Fibroblast of lung (primary cell): ENCODE results near the gene SAP25. TPM values are rescaled to one million over a fixed set of nuclear protein-coding genes. Genes with fewer than 3 reads are reported as not detected.
A peak's percentile ranks its signal among the peaks of the same experiment; 100 is the strongest.
"Not testable (repeated sequence)": the region's sequence is repeated elsewhere in the genome, so short reads cannot be mapped to it uniquely, and the experiment has no call there.

Experiments used
- DNase-seq, 2 donors: peaks; one replicate each; pipeline versions ENCODE4 v3.0.0 to v3.0.0-alpha.2; 2010; ENCODE audit warnings: low read depth in 2 of 2
- H2AFZ ChIP-seq: 2 replicates; pipeline ENCODE4 v1.5.1; 2012; ENCODE audit warnings: low read length, control low read depth, inconsistent platforms
- H3K27ac ChIP-seq: 2 replicates; pipeline ENCODE4 v1.5.1; 2011; ENCODE audit warnings: low read length, control low read depth; ENCODE audit not compliant: insufficient read depth
- H3K27me3 ChIP-seq: 2 replicates; pipeline ENCODE4 v1.5.1; 2011; ENCODE audit warnings: mild to moderate bottlenecking, low read length; ENCODE audit not compliant: control insufficient read depth, insufficient read depth
- H3K36me3 ChIP-seq: 2 replicates; pipeline ENCODE4 v1.5.1; 2011; ENCODE audit warnings: low read length; ENCODE audit not compliant: control insufficient read depth, insufficient read depth
- H3K4me1 ChIP-seq: 2 replicates; pipeline ENCODE4 v1.5.1; 2011; ENCODE audit warnings: low read length; ENCODE audit not compliant: control insufficient read depth, insufficient read depth; ENCODE audit errors: extremely low read depth
- H3K4me2 ChIP-seq: 2 replicates; pipeline ENCODE4 v1.5.1; 2011; ENCODE audit warnings: low read length, control low read depth; ENCODE audit not compliant: insufficient read depth; ENCODE audit errors: extremely low read depth
- H3K4me3 ChIP-seq, 4 experiments: fragments of 200-600 bp in 1 of 4; sonication (generic) in 1 of 4; replicated peaks in 1 of 4; 2 replicates each; pipeline ENCODE4 v1.5.1; 2011 to 2016; ENCODE audit warnings: low read length in 4 of 4, low read depth in 3 of 4, mild to moderate bottlenecking in 3 of 4, control low read depth in 2 of 4, inconsistent platforms in 1 of 4, mixed read lengths in 1 of 4; ENCODE audit not compliant: insufficient read depth in 1 of 4; ENCODE audit errors: control extremely low read depth in 1 of 4
- H3K79me2 ChIP-seq: 2 replicates; pipeline ENCODE4 v1.5.1; 2012; ENCODE audit warnings: mild to moderate bottlenecking, low read length, inconsistent platforms; ENCODE audit not compliant: control insufficient read depth, insufficient read depth
- H3K9ac ChIP-seq: 2 replicates; pipeline ENCODE4 v1.5.1; 2011; ENCODE audit warnings: mild to moderate bottlenecking, low read length, control low read depth; ENCODE audit not compliant: insufficient read depth
- H3K9me3 ChIP-seq: 2 replicates; pipeline ENCODE4 v1.5.1; 2012; ENCODE audit warnings: low read depth, low read length; ENCODE audit not compliant: control insufficient read depth, insufficient read depth
- H4K20me1 ChIP-seq: 2 replicates; pipeline ENCODE4 v1.5.1; 2011; ENCODE audit warnings: low read length; ENCODE audit not compliant: control insufficient read depth, insufficient read depth; ENCODE audit errors: extremely low read depth
- CTCF ChIP-seq, 2 donors: IDR thresholded peaks in 1 of 2; conservative IDR thresholded peaks in 1 of 2; 1 replicate in 1 of 2; 2 replicates in 1 of 2; pipeline ENCODE4 v1.5.1; 2011 to 2012; ENCODE audit warnings: low read length in 2 of 2, control low read depth in 1 of 2, inconsistent platforms in 1 of 2, low read depth in 1 of 2, mild to moderate bottlenecking in 1 of 2
- EZH2 ChIP-seq: IDR thresholded peaks from 2 replicates; pipeline ENCODE4 v1.5.1; 2012; ENCODE audit warnings: low read length, control low read depth, mild to moderate bottlenecking; ENCODE audit errors: missing control alignments
- polyA plus RNA-seq, 2 donors: library from polyadenylated mRNA; depleted of rRNA in 1 of 2; stranded (reverse) in 1 of 2; unstranded in 1 of 2; fragments of >200 nt; gene quantifications; 2 replicates each; pipeline ENCODE4 v1.2.1, GENCODE V29; 2011 to 2012; ENCODE audit warnings: missing spikeins in 1 of 2
- total RNA-seq: library from RNA; depleted of rRNA; stranded (reverse); fragments of >200 nt; gene quantifications from 2 replicates; pipeline ENCODE4 v1.2.1, GENCODE V29; 2014

Gene SAP25
- total and polyA plus RNA-seq, 2 donors (not counting 1 experiment from before 2014, with no cell fraction given) = 0.22 TPM; not detected in 1

- no peak for DNase-seq
- no peaks in the 10 kb centered on the region for H4K20me1 ChIP-seq
- H3K9ac ChIP-seq = no peak overlapping the region
- H3K4me2 ChIP-seq = no peak overlapping the region
- H3K4me1 ChIP-seq = peaks cover 22% of the 10 kb centered on the region
- H3K9me3 ChIP-seq = no peaks in the 10 kb centered on the region
- H3K79me2 ChIP-seq = no peaks in the 10 kb centered on the region
- TF ChIP-seq EZH2 (no peak), CTCF (conservative IDR thresholded peaks at IDR 0.05 in 1 of 2, IDR thresholded peaks at IDR 0.05 in 1 of 2; ENCODE audit: low read depth in 1 of 2, low read length in 2 of 2) (no peak)
- no peaks in the 10 kb centered on the region for H3K36me3 ChIP-seq
- no peak overlapping the region for H2AFZ ChIP-seq
- H3K27ac ChIP-seq = no peak overlapping the region
- no peaks in the 10 kb centered on the region for H3K27me3 ChIP-seq
- no peak overlapping the region for H3K4me3 ChIP-seq
Observed at GRCh38 chr7:100543586-100543985, 30.1 kb downstream of the SAP25 start.

GRCh38 chr7:100541309-100541708, 32.4 kb downstream of the SAP25 start:
- DNase-seq, H4K20me1 ChIP-seq, H3K27me3 ChIP-seq, H3K4me3 ChIP-seq, H3K36me3 ChIP-seq, H3K9ac ChIP-seq, H3K9me3 ChIP-seq, H3K4me2 ChIP-seq, H2AFZ ChIP-seq, H3K27ac ChIP-seq, H3K79me2 ChIP-seq: not testable (repeated sequence)
- peaks cover 17% of the 10 kb centered on the region for H3K4me1 ChIP-seq

- Histone ChIP-seq H2AFZ (no peak overlapping the region), H3K9ac (no peak overlapping the region)
Observed at GRCh38 chr7:100540073-100540723, 33.5 kb downstream of the SAP25 start.

More at GRCh38 chr7:100540073-100540723, 33.5 kb downstream of the SAP25 start:
- no peaks in the 10 kb centered on the region for H3K79me2 ChIP-seq
- no peak for TF ChIP-seq CTCF (conservative IDR thresholded peaks at IDR 0.05 in 1 of 2, IDR thresholded peaks at IDR 0.05 in 1 of 2; ENCODE audit: low read depth in 1 of 2, low read length in 2 of 2)
- TF ChIP-seq EZH2 = no peak
- H3K9me3 ChIP-seq = no peaks in the 10 kb centered on the region
- peaks cover 7% of the 10 kb centered on the region for H3K4me1 ChIP-seq
- H3K4me3 ChIP-seq = peak overlapping the region; percentile 69 to 84 (median 73)
- H3K36me3 ChIP-seq = no peaks in the 10 kb centered on the region
- no peak for DNase-seq
- H3K27me3 ChIP-seq = no peaks in the 10 kb centered on the region
- H4K20me1 ChIP-seq = no peaks in the 10 kb centered on the region
- no peak overlapping the region for H3K27ac ChIP-seq
- H3K4me2 ChIP-seq = peak overlapping the region; percentile 67
